ENCODE measurements around the gene PTPRZ1.

- TF ChIP-seq POLR2A (IDR thresholded peaks at IDR 0.05; ENCODE audit: insufficient read depth in 1 of 2, low read depth in 2 of 2, low read length in 2 of 2) (no peak), CTCF (CRISPR knock-in tag; IDR thresholded peaks at IDR 0.05) (no peak), ZNF343 (CRISPR knock-in tag; IDR thresholded peaks at IDR 0.05) (no peak), KDM1A (CRISPR knock-in tag; IDR thresholded peaks at IDR 0.05) (no peak), HOMEZ (CRISPR knock-in tag; IDR thresholded peaks at IDR 0.05; ENCODE audit: low read depth) (no peak), KDM5A (IDR thresholded peaks at IDR 0.05; ENCODE audit: borderline replicate concordance, low read length) (no peak), TCF12 (IDR thresholded peaks at IDR 0.05) (no peak), TCF12 (CRISPR knock-in tag; IDR thresholded peaks at IDR 0.05) (no peak), MATR3 (CRISPR knock-in tag; IDR thresholded peaks at IDR 0.05) (no peak), USF2 (IDR thresholded peaks at IDR 0.05; ENCODE audit: low read depth, low read length) (no peak), USF2 (CRISPR knock-in tag; IDR thresholded peaks at IDR 0.05; ENCODE audit: borderline replicate concordance) (no peak), NR2F1 (CRISPR knock-in tag; IDR thresholded peaks at IDR 0.05) (no peak)
- TF ChIP-seq, protein P1, sequence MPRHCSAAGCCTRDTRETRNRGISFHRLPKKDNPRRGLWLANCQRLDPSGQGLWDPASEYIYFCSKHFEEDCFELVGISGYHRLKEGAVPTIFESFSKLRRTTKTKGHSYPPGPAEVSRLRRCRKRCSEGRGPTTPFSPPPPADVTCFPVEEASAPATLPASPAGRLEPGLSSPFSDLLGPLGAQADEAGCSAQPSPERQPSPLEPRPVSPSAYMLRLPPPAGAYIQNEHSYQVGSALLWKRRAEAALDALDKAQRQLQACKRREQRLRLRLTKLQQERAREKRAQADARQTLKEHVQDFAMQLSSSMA (CRISPR knock-in tag; IDR thresholded peaks at IDR 0.05), result no peak
- TF ChIP-seq, protein P2, sequence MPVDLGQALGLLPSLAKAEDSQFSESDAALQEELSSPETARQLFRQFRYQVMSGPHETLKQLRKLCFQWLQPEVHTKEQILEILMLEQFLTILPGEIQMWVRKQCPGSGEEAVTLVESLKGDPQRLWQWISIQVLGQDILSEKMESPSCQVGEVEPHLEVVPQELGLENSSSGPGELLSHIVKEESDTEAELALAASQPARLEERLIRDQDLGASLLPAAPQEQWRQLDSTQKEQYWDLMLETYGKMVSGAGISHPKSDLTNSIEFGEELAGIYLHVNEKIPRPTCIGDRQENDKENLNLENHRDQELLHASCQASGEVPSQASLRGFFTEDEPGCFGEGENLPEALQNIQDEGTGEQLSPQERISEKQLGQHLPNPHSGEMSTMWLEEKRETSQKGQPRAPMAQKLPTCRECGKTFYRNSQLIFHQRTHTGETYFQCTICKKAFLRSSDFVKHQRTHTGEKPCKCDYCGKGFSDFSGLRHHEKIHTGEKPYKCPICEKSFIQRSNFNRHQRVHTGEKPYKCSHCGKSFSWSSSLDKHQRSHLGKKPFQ (CRISPR knock-in tag; IDR thresholded peaks at IDR 0.05; ENCODE audit: insufficient replicate concordance), result no peak
Observed at GRCh38 chr7:122059542-122059941, 186.6 kb downstream of the PTPRZ1 start.
